AG09309 (cell line): Measurements from ENCODE around the gene UBR3.

Experiments
- DNase-seq: peaks from one replicate; pipeline ENCODE4 v3.0.0-alpha.2; 2010; ENCODE audit warnings: low read depth
- H3K4me3 ChIP-seq: 2 replicates; pipeline ENCODE4 v1.5.1; 2011; ENCODE audit warnings: mild to moderate bottlenecking, low read depth, low read length, moderate library complexity; ENCODE audit not compliant: control insufficient read depth
- TF ChIP-seq, protein P1 (sequence below): IDR thresholded peaks from 2 replicates; pipeline ENCODE4 v1.5.1; 2011; ENCODE audit warnings: mild to moderate bottlenecking, low read depth, low read length, inconsistent platforms; ENCODE audit not compliant: insufficient read depth, control insufficient read depth; ENCODE audit errors: missing control alignments

UBR3 gene

DNA sequence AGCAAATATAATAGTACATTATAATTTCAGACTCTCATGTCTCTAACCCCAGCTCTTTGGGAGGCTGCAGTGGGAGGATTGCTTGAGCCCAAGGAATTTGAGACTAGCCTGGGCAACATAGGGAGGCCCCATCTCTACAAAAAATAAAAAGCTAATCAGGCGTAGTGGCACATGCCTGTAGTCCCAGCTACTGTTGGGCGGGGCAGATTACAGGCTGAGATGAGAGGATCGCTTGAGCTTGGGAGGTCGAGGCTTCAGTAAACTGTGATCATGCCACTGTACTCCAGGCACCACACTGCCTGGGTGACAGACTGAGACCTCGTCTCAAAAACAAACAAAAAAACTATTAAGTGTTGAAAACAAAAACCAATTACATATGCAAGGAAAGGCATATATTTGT is 227.7 kb downstream of the UBR3 start:
- no peak for DNase-seq
- H3K4me3 ChIP-seq, result no peak overlapping the region
- TF ChIP-seq, protein P1, sequence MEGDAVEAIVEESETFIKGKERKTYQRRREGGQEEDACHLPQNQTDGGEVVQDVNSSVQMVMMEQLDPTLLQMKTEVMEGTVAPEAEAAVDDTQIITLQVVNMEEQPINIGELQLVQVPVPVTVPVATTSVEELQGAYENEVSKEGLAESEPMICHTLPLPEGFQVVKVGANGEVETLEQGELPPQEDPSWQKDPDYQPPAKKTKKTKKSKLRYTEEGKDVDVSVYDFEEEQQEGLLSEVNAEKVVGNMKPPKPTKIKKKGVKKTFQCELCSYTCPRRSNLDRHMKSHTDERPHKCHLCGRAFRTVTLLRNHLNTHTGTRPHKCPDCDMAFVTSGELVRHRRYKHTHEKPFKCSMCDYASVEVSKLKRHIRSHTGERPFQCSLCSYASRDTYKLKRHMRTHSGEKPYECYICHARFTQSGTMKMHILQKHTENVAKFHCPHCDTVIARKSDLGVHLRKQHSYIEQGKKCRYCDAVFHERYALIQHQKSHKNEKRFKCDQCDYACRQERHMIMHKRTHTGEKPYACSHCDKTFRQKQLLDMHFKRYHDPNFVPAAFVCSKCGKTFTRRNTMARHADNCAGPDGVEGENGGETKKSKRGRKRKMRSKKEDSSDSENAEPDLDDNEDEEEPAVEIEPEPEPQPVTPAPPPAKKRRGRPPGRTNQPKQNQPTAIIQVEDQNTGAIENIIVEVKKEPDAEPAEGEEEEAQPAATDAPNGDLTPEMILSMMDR, result no peak

DNA sequence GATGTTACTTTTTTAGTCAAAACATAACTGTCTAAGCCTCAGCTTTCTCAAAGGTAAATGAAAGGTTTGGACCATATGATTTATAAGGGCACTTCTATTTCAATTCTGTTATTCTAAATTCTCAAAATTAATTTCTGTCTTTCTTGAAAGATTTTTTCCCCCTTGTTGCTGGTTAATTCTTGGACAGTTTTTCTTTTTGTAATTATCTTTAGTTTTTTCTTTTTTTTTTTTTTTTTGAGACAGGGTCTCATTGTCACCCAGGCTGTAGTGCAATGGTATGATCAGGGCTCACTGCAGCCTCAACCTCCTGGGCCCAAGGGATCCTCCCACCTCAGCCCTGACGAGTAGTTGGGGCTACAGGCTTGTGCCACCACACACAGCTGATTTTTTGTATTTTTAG is 229.6 kb downstream of the UBR3 start:
- H3K4me3 ChIP-seq, result no peak overlapping the region
- no peak for DNase-seq
- TF ChIP-seq, protein P1, result no peak

DNA sequence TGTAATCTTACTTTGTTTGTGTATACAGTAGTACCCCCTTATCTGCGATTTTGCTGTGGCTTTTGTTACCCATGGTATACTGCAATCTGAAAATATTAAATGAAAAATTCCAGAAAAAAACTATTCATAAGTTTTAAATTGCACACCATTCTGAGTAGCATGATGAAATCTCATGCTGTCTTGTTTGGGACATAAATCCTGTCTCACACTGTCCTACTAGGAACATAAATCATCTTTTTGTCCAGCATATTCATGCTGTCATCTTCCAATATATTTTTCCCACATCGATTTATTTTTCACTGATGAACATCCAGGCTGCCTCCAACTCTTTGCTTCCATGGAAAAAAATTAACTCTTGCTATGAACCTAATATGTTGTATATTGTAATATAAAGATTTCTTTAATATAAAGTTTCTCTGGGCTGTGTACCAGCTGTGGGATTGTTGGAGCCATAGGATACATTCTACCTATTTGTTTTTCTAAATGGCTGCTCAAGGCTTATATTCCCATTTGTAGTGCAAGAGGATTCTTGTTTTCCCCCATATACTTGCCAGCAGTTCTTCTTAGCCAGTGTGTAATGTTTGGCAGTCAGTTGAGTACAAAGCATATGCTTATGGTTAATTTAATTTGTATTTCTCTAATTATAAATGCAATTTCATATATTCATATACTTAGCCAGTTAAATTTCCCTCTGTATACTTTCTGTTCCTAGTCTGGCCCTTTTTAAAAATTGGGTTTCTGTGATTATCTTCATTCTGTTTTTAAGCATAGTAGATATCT is 236.4 kb downstream of the UBR3 start:
- DNase-seq, result no peak
- TF ChIP-seq, protein P1, result no peak
- no peak overlapping the region for H3K4me3 ChIP-seq

DNA sequence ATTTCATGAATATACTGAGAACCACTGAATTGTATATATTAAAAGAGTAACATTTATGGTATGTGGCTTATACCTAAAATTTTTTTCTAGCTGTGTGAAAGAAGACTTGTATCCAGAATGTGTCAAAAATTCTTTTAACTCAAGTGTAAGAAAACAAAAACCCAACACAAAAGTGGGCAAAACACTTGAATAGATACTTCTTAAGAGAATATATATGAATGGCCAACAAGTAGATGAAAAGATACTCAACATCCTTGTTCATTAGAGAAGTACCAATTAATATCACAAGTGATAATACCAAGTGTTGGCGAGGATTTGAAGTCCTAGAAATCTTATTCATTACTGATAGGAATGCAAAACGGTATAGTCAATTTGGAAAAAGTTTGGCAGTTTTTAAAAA is 243.5 kb downstream of the UBR3 start:
- no peak for DNase-seq
- TF ChIP-seq, protein P1, result no peak
- H3K4me3 ChIP-seq, result no peak overlapping the region

DNA sequence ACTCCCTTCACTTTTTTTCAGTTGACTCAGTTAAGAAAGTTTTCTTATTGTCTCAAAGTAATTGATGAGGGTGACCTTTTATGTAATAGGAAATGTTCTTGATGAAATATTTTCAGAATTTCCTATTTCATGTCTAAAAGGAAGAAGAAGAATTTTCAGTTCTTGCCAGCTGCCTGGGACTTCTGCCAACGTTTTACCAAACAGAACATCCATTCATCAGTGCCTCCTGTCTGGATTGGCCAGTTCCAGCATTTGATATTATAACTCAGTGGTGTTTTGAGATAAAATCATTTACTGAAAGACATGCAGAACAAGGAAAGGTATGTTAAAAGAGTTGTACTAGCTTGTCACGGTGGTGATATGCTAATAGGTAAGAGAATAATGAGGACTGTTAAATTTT is 246.0 kb downstream of the UBR3 start:
- H3K4me3 ChIP-seq, result no peak overlapping the region
- TF ChIP-seq, protein P1, result no peak
- DNase-seq, result peak; percentile 40

DNA sequence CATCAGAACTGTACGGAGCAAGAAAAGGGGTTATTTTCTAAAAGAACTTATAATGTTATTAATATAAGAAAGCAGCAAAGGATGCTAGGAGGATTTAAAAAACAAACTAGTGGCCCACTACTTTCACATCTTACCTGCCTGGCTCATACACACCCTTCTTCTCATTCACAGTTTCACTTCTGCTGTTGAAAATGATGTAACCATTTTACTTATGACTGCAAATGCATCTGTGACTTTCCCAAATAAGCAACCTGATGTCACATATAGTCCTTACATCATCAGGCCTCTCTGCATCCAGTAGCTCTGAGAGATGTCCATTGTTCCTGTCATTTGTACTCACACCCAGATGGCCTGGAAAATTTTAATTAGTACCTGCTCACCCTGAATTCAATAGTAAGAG is 248.9 kb downstream of the UBR3 start:
- H3K4me3 ChIP-seq, result no peak overlapping the region
- TF ChIP-seq, protein P1, result no peak
- DNase-seq, result no peak
